ENCODE measurements around the gene SPAAR.
"Not testable (repeated sequence)": the region's sequence is repeated elsewhere in the genome, so short reads cannot be mapped to it uniquely, and the experiment has no call there.

Gene SPAAR

DNA sequence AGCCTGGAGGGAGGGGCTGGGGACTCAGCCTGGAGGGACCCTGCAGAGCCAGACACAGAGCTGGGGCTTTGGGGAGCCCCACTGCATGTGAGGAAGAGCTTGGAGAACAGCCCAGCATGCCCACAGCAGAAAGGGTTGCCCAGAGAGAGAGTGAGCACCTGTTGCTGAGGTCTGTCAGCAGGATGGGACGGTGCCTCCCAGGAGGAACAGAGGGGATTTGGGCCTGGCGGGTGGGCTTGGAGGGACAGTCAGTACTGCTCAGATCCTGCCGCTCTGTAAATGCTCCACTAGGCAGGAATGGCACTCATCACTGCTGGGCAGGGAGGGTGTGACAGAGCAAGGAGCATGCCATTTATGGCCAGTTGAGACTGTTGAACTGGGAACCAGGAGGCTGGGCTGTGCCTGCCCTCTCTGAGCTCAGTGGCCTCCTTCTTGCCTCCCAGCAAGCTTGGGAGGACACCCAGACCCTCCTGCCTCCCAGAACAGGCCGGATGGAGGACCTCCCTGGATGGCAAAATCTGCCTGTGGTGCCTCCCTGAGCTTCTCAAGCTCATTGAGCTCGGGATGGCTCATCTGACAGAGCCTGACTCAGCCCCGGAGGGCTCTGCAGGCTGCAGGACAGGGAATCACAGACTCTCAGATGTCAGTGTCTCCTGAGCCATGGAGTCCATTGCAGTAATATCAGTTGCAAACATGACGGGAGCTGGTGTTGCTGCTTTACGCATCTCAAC is 4.1 kb upstream of the SPAAR start:
- DNase-seq = no peak

DNA sequence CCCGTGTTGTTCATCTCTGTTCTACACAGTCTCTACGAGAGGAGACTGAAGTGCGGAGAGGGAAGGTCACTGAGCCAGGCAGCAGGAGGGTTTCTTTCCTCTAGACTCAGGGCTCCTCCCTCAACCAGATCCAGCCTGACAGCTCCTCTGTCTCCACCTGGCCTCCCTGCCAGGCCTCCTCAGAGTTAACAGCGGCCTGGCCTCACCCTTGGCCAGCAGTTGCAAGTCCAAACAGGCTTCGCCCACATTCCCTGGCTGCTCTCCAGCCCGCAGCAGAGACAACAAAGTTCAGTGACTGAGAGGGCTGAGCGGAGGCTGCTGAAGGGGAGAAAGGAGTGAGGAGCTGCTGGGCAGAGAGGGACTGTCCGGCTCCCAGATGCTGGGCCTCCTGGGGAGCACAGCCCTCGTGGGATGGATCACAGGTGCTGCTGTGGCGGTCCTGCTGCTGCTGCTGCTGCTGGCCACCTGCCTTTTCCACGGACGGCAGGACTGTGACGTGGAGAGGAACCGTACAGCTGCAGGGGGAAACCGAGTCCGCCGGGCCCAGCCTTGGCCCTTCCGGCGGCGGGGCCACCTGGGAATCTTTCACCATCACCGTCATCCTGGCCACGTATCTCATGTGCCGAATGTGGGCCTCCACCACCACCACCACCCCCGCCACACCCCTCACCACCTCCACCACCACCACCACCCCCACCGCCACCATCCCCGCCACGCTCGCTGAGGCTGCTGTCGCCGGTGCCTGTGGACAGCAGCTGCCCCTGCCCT is 3.2 kb upstream of the SPAAR start, which contains the start of gene HRCT1:
Gene HRCT1, plus strand, starts transcription at position 291 of the 768 bp plus-strand sequence. Its CDS starts 86 bp downstream, at position 377.
- DNase-seq = no peak

DNA sequence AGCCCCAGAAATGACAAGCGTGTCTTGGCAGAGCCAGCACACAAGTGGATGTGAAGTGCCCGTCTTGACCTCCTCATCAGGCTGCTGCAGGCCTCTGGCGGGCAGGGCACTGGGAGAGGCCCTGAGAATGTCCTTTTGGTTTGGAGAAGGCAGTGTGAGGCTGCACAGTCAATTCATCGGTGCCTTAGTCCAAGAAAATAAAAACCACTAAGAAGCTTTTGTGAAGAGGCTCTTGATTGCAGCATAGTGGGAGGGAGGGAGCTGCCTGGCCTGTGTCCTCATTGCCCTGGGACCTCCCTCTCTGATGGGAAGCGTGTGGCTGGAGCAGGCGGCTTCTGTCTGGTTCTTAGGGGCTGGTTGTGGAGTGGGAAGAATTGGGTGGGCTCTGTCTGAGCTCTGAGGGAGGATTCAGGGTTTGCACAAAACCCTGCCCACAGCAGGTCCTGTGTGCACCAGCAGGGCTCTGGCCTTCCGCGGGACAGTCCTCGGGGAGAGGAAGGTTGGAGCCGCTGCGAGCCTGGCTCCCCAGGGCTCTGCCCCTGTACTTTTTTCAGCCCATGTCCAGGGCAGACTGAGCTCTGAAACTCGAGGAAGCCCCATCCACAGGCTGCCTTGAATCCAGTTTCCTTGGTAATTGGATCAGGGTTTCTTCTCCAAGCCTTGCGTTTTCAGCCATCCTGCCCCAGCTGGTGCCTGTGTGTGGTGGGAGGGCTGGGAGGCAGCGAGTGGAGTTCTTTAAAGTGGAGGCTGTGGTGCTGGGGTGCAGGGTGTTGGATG is 2.2 kb upstream of the SPAAR start:
- no peak for DNase-seq

DNA sequence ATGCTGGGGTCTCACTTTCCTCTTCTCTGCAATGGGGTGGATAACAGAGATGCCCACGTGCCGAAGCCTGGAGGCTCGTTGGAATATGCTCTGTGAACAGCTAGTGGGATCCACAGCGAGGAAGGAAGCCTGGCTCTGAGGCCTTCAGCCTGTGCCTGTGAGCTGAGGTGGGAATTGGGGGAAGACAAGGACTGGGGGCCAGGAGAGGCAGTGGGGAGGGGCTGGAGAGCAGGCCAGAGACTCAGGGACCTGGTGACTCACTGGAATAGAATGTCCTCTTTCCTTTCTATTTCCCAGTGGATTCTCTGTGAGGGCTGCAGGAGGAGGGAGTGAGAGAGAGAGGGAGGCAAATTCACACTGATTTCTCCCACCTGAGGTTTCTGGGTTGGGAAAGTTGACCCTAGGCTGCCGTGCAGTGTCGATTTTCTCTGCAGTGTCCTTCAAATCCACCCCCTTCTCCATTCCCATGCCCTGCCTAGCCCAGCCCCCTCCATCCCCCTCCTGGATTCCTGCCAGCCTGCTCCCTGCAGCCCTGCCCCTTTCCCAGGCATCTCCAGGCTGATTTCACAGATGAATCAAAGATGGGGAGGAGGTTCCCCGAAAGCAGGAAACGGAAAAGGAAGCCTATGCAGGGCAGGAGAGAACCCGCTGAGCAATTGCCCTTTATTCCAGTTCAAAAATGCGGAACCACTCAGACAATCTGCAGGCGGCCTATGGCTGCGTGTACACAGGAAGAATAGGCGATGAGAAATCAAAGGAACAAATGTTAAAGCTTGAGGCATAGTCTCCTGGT is 1.4 kb upstream of the SPAAR start:
- DNase-seq = no peak

DNA sequence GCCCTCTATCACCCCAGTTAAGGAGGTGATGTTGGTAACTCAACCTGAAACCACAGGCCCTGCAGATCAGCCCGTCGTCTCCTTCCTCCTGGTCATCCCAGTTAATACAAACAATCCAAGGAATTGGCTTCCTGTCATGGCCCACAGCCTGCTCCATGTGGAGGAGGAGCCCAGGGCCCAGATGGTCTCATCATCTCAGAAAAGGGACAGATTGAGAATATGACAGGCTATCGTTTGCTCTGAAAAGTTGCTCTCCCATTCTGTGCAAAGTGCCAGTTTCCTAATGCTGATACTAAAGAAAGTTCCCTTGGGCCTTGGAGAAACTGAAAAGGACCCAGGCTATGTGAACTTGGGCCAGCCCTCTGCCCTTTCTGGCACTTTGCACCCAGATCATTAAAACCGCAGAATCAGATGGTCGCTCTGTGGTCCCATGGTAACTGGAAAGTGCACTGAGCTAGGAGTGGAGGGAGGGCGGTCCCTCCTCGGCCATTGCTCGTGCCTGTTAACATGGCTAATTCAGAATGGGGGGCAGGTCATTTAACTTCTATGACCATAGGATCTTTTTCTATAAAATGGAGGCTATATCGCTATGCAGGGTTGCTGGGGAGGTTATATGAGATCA is 675 bp upstream of the SPAAR start:
- DNase-seq = no peak

DNA sequence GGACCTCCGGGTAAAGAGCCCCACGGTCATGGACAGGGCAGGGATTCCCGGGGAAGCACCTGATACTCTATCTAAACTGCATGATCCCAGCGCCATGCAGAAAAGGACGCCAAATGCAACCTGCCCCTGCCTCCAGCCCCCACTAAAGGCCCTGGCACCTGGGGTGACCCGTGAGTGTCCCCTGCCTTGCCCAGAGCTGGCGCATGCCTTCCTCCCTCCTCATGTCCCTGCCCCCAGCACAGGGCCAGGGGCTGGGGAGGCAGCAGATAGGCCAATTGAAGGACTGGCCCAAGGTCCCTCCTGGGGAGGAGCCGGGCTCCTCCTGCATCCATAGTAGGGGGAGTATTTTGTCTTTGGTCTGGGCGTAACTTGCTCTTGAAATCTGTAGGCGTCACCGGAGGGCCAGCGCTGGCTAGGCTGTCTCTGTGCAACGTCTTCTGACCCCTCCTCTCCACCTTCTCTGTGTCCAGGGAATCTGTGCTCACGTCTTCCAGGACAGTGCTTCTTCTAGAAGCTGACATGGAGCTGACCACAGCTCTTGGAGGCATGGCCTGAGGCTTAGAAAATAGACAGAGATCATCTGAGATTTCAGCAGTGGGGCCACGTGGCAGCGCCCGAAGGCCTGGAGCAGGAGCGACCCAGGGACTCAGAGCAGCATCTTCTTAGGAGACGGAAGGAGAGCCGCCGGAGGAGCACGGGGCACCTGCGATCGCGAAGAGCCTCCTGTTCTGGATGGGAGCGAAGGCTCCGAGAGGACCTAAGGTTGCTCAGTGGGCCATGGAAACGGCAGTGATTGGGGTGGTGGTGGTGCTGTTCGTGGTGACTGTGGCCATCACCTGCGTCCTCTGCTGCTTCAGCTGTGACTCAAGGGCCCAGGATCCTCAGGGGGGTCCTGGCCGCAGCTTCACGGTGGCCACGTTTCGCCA is 660 bp downstream of the SPAAR start:
- no peak for DNase-seq

DNA sequence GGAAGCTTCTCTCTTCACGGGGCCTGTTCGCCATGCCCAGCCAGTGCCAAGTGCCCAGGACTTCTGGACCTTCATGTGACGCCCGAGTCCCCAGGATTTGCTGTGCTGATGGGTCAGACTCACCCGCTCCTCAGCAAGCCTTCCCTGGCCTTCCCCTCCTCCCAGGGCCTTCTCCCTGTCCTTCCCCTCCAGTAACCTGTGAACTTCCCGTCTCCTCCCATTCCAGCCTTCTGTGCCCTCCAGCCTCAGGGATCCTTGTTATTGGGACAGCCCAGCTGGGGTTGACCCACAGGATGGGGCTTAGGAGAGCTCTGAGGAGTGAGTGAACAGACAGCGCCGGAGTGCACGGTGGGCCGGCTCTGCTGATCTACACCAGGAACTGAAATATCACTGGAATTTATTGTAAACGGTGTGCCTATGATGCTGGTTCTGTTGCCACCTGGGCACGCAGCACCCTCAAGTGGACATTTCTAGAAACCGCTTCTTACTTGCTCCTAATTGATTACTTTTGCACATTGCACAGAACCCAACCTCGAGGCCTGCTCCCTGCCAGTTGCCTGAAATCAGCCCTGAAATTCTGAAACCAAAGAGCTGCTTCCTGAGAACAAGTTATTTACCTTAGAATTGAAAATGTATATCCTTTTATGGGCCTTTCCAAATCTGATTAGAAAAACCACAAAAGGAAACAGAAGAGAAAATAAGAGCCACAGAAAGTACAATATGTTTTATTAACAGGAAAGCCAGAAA is 1.5 kb downstream of the SPAAR start:
- DNase-seq = peak; percentile 66

DNA sequence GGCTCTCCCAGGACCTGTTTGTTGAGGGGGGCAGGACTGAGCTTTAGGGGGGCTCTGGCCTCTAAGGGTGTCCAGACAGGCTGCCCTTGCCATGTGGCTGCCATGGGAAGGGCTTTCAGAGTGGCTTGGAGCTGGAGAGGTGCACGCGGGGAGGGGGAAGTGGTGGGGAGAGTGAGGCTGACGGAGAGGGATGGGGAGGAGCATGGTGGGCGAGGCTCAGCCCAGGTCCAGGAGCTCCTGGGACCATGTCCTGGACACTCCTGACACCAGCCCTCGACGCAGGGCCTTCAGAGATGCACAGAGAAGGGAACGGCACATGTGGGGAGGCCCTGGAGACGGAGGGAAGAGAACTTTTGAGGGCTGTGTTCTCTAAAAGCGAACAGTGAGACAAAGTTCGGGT is 2.4 kb downstream of the SPAAR start:
- DNase-seq = no peak

DNA sequence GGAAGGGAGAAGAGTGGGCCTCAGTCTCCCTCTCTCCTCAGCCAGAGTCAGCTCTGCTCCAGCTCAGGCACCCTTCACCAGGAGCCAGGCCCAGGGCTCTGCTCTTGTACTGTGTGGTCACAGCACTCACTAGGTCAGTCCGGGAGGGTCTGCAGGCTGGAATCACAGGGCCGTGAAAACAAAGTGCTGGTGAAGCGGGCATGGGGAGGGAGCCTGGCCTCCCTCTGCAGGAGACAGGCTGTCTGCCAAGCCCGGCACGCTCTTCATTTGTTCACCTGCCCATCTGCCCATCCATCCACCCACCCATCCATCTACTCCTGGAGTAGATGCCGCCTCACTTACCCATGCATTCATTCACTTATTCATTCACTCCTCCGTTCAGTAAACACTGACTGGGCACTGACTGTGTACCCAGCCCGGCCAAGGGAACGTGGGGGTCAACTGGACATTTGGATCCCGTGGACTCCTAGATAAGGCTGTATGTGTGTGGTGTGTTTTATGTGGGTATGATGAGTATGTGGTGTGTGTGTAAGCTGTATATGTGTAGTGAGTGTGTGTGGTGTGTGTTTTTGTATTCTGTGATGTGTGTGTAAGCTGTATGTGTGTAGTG is 3.6 kb downstream of the SPAAR start:
- DNase-seq = no peak

DNA sequence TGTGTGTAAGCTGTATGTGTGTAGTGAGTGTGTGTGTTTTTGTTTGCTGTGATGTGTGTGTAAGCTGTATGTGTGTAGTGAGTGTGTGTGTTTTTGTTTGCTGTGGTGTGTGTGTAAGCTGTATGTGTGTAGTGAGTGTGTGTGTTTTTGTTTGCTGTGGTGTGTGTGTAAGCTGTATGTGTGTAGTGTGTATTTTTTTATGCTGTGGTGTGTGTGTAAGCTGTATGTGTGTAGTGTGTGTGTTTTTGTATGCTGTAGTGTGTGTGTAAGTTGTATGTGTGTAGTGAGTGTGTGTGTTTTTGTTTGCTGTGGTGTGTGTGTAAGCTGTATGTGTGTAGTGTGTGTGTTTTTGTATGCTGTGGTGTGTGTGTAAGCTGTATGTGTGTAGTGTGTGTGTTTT is 4.1 kb downstream of the SPAAR start:
- not testable (repeated sequence) for DNase-seq

DNA sequence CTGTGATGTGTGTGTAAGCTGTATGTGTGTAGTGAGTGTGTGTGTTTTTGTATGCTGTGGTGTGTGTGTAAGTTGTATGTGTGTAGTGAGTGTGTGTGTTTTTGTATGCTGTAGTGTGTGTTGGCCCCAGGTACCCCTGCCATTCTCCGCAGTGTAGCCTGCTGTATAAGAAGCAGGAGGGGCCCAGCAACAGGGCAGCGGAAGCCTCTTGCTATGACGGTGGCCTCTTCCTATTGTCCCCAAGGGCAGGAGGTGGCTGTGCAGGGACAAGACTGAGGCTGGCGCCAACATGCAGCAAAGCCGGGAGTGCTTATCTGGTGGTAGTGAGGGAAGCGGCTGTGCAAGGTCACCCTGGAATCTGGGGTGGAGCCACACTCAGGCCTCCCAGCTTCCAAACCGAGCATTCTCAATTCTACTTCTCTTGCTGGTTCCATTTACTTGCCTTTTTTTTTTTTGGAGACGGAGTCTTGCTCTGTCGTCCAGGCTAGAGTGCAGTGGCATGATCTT is 5.1 kb downstream of the SPAAR start:
- DNase-seq = no peak

DNA sequence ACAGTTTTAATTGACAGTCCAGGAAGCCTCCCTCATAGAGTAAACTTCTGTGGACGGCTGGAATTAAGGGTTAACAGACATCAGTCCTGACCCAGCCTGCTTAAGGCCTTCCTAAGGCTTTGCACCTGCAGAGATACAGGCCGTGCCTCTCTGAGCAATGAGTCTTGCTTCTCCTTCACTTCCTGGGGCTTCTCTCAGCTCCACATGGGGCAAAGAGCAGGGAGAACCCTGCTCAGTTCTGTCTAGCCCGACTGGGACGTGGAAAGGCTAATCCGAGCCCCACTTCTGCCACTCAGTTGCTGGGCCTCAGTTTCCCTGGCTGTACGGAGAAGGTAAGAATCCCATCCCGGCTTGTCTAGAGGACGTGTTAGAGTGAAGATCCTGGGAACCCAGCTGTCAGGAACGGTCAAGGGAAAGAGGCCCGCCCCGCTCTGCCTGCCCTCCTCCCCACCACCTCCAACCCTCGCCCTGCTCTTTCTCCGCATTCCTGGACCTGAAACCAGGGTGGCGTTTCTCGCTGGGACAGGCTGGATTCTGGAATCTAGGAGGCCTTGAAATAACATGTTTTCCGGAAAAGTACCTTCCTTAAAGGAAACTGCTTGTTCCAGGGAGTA is 6.5 kb downstream of the SPAAR start:
- DNase-seq = no peak

DNA sequence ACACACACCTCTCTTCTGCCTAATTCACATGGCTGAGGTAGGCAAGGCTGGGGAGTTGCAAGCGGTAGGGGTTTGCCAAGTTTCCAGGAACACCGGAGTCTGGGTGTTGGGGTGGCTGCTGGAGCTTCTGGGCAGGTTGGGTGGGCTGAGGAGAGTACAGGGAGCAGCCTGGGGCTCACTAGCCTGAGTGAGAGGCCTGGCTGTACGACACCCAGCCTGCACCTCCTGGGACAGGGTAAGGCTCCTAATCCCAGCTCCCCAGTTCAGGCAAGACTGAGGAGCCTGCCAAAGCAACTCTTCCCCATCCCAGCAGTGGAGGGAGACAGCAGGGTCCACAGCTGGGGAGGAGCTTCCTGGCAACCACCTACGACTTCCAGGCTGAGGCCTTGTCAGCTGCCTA is 8.0 kb downstream of the SPAAR start:
- no peak for DNase-seq

DNA sequence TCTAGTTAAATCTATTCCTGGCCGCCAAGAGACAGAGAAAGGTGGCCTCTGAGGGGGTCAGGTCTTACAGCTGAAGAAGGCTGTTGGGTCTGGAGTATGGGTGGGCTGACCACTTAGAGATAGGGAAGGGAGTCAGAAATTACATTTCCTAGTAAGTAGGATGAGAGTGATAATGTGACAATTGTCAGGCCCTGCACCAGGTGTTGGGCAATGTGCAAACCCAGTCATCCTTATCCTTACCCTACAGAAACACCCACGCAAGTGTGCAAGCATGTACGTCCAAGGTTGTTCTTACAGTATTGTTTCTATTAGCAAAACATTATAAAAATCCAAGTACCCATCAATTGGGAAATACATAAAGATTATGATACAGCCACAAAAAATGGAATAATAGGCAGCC is 9.5 kb downstream of the SPAAR start:
- no peak for DNase-seq

DNA sequence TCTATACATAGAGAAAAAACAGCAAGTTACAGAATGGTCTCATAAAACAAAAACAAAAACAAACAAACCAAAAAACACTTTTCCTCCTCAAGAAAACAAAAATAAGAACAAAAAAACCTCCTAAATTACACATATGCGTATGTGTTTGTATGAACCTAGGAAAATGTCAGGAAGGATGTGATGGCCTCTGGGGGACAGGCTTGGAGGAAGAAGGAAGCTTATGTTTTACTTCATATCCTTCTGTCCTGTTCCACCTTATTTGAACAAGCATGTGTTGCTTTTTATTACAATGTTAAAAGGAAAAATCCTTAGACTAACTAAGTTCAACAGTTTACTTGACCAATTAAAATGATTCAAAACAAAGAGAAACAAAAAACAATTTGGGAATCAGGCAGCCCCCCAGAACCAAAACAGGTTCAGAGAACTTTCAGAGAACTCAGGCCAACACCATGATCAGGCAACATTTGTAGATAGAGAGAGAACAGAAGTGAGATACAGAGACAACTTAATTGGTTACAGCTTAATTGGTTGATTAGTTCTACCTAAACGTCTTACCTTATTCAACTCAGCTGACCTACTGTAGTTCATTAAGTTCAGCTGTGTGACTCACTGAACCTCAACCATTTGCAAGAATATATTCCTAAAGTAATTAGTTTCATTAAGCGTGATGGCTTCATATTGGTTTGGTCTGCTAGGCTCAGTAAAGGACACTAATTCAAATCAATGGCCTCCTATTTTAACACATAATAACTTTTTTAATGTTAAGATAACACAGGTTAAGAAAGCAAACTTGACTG is 10.1 kb downstream of the SPAAR start:
- DNase-seq = no peak

DNA sequence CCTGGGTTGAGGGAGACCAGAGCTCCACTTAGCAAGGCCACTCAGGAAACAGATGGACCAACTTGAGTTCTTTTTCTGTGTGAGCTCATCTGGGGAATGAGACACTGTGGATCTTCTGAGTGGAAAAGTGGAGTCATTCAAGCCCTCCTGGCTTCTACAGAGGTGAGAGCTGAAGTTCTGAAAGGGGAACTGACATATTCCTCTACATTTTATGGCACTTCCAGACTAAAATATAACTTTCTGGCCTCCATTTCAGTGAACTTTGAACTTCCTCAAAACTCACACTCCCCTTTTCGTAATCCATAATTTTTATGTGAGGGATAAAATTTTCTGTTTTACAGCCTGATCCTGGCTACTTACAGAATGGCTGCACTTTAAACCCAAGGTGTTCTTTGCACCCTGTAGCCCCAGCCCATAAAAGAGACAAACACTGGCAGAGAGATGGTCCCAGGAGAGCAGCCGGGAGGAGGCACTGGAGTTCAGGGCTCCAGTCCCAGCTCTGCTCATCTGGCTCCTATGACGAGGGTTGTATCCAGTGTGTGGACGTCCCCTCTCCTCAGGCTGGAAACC is 10.8 kb downstream of the SPAAR start:
- DNase-seq = no peak

DNA sequence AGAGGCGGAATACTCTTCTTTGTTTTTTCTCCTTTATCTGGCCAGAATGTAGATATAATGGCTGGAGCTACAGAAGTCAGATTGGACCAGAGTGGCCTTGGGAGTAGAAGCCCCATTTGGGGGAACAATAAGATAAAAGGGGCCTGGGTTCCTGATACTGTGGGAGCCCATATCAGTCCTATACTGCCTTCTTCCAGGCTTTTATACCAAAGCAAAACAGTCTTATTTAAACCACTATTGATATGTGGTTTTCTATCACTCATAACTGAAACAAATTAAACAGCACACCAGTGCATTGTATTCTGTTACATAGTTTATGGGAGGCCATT is 14.3 kb downstream of the SPAAR start:
- no peak for DNase-seq
